CD14-positive monocyte (primary cell): ENCODE results near the gene HDAC8. TPM values are rescaled to one million over a fixed set of nuclear protein-coding genes. Genes with fewer than 3 reads are reported as not detected.

Experiments used
- DNase-seq, 3 donors: peaks; one replicate each; pipeline ENCODE4 v3.0.0-alpha.2; 2011 to 2022
- H2AFZ ChIP-seq: 2 replicates; pipeline ENCODE4 v1.6.0; 2012; ENCODE audit warnings: mild to moderate bottlenecking, low read depth, low read length, inconsistent platforms; ENCODE audit not compliant: insufficient read depth, poor library complexity, severe bottlenecking
- H3K27ac ChIP-seq, 2 donors: 1 replicate in 1 of 2; 2 replicates in 1 of 2; pipeline ENCODE4 v1.5.1; 2012 to 2013; ENCODE audit warnings: low read length in 2 of 2, control low read depth in 1 of 2, inconsistent platforms in 1 of 2, low read depth in 1 of 2, mild to moderate bottlenecking in 1 of 2
- H3K27me3 ChIP-seq, 2 donors: one replicate each; pipeline versions ENCODE4 v1.6.0 to v1.6.1; 2011 to 2013; ENCODE audit warnings: low read length in 2 of 2; ENCODE audit not compliant: control insufficient read depth in 2 of 2, insufficient read depth in 2 of 2
- H3K36me3 ChIP-seq, 2 donors: replicated peaks in 1 of 2; 1 replicate in 1 of 2; 2 replicates in 1 of 2; pipeline versions ENCODE4 v1.5.1 to v1.6.1; 2012 to 2013; ENCODE audit warnings: low read length in 2 of 2, control low read depth in 1 of 2, inconsistent platforms in 1 of 2, mild to moderate bottlenecking in 1 of 2; ENCODE audit not compliant: insufficient read depth in 2 of 2, control insufficient read depth in 1 of 2
- H3K4me1 ChIP-seq, 2 donors: 1 replicate in 1 of 2; 2 replicates in 1 of 2; pipeline versions ENCODE4 v1.5.1 to v1.6.1; 2012 to 2013; ENCODE audit warnings: low read length in 2 of 2, control low read depth in 1 of 2, inconsistent platforms in 1 of 2, mild to moderate bottlenecking in 1 of 2, moderate library complexity in 1 of 2; ENCODE audit not compliant: insufficient read depth in 2 of 2, control insufficient read depth in 1 of 2
- H3K4me2 ChIP-seq: replicated peaks from 2 replicates; pipeline ENCODE3; 2012; ENCODE audit warnings: low read length, moderate library complexity, mild to moderate bottlenecking; ENCODE audit not compliant: poor library complexity, severe bottlenecking; ENCODE audit errors: extremely low read depth
- H3K4me3 ChIP-seq, 3 experiments: fragments of 200-600 bp in 1 of 3; sonication (generic) in 1 of 3; replicated peaks in 1 of 3; 1 replicate in 2 of 3; 2 replicates in 1 of 3; pipeline ENCODE4 v1.5.1; 2011 to 2013; ENCODE audit warnings: low read length in 3 of 3, mild to moderate bottlenecking in 3 of 3, control low read depth in 2 of 3, low read depth in 2 of 3, inconsistent platforms in 1 of 3, moderate library complexity in 1 of 3
- H3K79me2 ChIP-seq: 2 replicates; pipeline ENCODE4 v1.6.0; 2012; ENCODE audit warnings: mild to moderate bottlenecking, control low read depth, inconsistent platforms, low read length, moderate library complexity; ENCODE audit not compliant: insufficient read depth
- H3K9ac ChIP-seq: 2 replicates; pipeline ENCODE4 v1.6.0; 2017; ENCODE audit warnings: low read length, mild to moderate bottlenecking; ENCODE audit not compliant: insufficient read depth, poor library complexity, severe bottlenecking
- H3K9me3 ChIP-seq, 2 donors: replicated peaks in 1 of 2; 1 replicate in 1 of 2; 2 replicates in 1 of 2; pipeline versions ENCODE4 v1.5.1 to v1.6.1; 2012 to 2013; ENCODE audit warnings: low read length in 2 of 2, control low read depth in 1 of 2; ENCODE audit not compliant: control insufficient read depth in 1 of 2, insufficient read depth in 1 of 2
- H4K20me1 ChIP-seq: 2 replicates; pipeline ENCODE4 v1.6.0; 2012; ENCODE audit warnings: mild to moderate bottlenecking, low read length, control low read depth, moderate library complexity; ENCODE audit not compliant: insufficient read depth
- H3K27ac Mint-ChIP-seq, 7 donors: one replicate each; pipeline ENCODE4 v1.8.0; 2020; ENCODE audit warnings: mild to moderate bottlenecking in 7 of 7, mixed read lengths in 7 of 7, moderate library complexity in 6 of 7, inconsistent platforms in 2 of 7
- H3K27me3 Mint-ChIP-seq, 3 donors: one replicate each; pipeline ENCODE4 v1.8.0; 2021 to 2022; ENCODE audit warnings: low read depth in 3 of 3, mild to moderate bottlenecking in 3 of 3, mixed read lengths in 3 of 3, moderate library complexity in 3 of 3, inconsistent platforms in 1 of 3
- H3K36me3 Mint-ChIP-seq, 2 donors: one replicate each; pipeline ENCODE4 v1.8.0; 2020; ENCODE audit warnings: mixed read lengths in 2 of 2, inconsistent platforms in 1 of 2, mild to moderate bottlenecking in 1 of 2
- H3K4me1 Mint-ChIP-seq: one replicate; pipeline ENCODE4 v1.8.0; 2020; ENCODE audit warnings: mild to moderate bottlenecking, mixed read lengths
- H3K4me3 Mint-ChIP-seq, 2 donors: one replicate each; pipeline ENCODE4 v1.8.0; 2020; ENCODE audit warnings: mild to moderate bottlenecking in 2 of 2, mixed read lengths in 2 of 2, moderate library complexity in 1 of 2
- H3K9me3 Mint-ChIP-seq, 7 donors: one replicate each; pipeline ENCODE4 v1.8.0; 2020 to 2022; ENCODE audit warnings: mixed read lengths in 7 of 7, mild to moderate bottlenecking in 6 of 7, moderate library complexity in 6 of 7, inconsistent platforms in 2 of 7
- WGBS: methylation state at CpG from one replicate; pipeline ENCODE4 v1.1.5; 2013; ENCODE audit warnings: missing lambda C conversion rate; ENCODE audit not compliant: insufficient coverage; 5-methylcytosine and 5-hydroxymethylcytosine counted together
- intact Hi-C, 2 donors: fragments of 100-400 bp; cut with micrococcal nuclease; formaldehyde crosslinking; loops; one replicate each; pipeline versions ENCODE4 v1.15.0 to v1.15.1; 2023
- polyA plus RNA-seq, 3 donors: library from polyadenylated mRNA; depleted of rRNA in 1 of 3; unstranded in 2 of 3; stranded (reverse) in 1 of 3; fragments of 300-500 nt in 2 of 3; fragments of >200 nt in 1 of 3; fragmentation: Illumina TruSeq in 2 of 3; gene quantifications; 1 replicate in 2 of 3; 2 replicates in 1 of 3; pipeline ENCODE4 v1.2.3, GENCODE V29; 2012 to 2021
- TF ChIP-seq, protein P1 (sequence below): fragments of 200-600 bp; IDR thresholded peaks from one replicate; pipeline ENCODE4 v1.8.0; 2022; ENCODE audit warnings: antibody characterized with exemption, mild to moderate bottlenecking

HDAC8 gene
- polyA plus RNA-seq, 3 donors = 14.3 to 22.9 (median 20.5) TPM

DNA sequence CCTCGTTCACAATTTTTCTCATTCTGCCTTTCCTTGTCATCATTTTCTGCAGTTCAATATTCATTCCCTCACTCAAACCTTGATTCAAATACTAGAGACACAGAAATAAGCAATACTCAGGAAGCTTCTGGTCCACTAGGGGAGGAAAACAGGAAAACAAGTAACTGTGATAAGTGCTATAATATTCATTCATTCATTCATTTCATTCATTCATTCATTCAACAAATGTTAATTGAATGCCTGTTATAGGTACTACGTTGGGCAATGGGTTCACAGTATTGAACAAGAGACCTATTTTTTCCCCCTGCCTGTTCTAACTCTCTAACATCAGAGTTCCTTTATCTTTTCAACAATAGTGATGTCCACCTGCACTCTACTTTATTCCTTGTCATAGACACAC, 104.0 kb downstream of the HDAC8 start:
- Histone ChIP-seq H3K36me3 (peaks cover 7 to 10% of the 10 kb centered on the region in 2 donors), H3K9ac (no peak overlapping the region), H4K20me1 (no peaks in the 10 kb centered on the region), H3K4me1 (no peaks in the 10 kb centered on the region), H3K4me3 (no peak overlapping the region), H3K27ac (no peak overlapping the region), H3K9me3 (no peaks in the 10 kb centered on the region), H3K4me2 (no peak overlapping the region), H3K79me2 (no peaks in the 10 kb centered on the region), H3K27me3 (no peaks in the 10 kb centered on the region), H2AFZ (no peak overlapping the region)
- no peaks in the 10 kb centered on the region for H3K4me1 Mint-ChIP-seq
- 83% methylated on average over 1 of the region's 2 CpGs for WGBS
- TF ChIP-seq, protein P1, sequence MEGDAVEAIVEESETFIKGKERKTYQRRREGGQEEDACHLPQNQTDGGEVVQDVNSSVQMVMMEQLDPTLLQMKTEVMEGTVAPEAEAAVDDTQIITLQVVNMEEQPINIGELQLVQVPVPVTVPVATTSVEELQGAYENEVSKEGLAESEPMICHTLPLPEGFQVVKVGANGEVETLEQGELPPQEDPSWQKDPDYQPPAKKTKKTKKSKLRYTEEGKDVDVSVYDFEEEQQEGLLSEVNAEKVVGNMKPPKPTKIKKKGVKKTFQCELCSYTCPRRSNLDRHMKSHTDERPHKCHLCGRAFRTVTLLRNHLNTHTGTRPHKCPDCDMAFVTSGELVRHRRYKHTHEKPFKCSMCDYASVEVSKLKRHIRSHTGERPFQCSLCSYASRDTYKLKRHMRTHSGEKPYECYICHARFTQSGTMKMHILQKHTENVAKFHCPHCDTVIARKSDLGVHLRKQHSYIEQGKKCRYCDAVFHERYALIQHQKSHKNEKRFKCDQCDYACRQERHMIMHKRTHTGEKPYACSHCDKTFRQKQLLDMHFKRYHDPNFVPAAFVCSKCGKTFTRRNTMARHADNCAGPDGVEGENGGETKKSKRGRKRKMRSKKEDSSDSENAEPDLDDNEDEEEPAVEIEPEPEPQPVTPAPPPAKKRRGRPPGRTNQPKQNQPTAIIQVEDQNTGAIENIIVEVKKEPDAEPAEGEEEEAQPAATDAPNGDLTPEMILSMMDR = no peak
- peaks cover 0 to 2% (median 0%) of the 10 kb centered on the region in 3 donors for H3K27me3 Mint-ChIP-seq
- H3K4me3 Mint-ChIP-seq = no peak overlapping the region
- intact Hi-C loops = no loop called here
- DNase-seq = no peak
- no peak overlapping the region for H3K27ac Mint-ChIP-seq
- peaks cover 13 to 26% of the 10 kb centered on the region in 2 donors for H3K36me3 Mint-ChIP-seq
- H3K9me3 Mint-ChIP-seq = peaks cover 0 to 11% (median 6%) of the 10 kb centered on the region in 7 donors

- peaks cover 18 to 20% of the 10 kb centered on the region in 2 donors for H3K36me3 Mint-ChIP-seq
- H3K9me3 Mint-ChIP-seq = peaks cover 0 to 11% (median 2%) of the 10 kb centered on the region in 7 donors
- intact Hi-C loops = no loop called here
- Histone ChIP-seq H3K4me3 (no peak overlapping the region), H4K20me1 (no peaks in the 10 kb centered on the region), H3K9ac (no peak overlapping the region), H3K36me3 (peaks cover 7 to 25% of the 10 kb centered on the region in 2 donors), H3K27me3 (no peaks in the 10 kb centered on the region), H2AFZ (no peak overlapping the region), H3K79me2 (no peaks in the 10 kb centered on the region), H3K27ac (no peak overlapping the region), H3K4me2 (no peak overlapping the region), H3K4me1 (no peaks in the 10 kb centered on the region), H3K9me3 (no peaks in the 10 kb centered on the region)
- WGBS = 54% methylated on average over 2 of the region's 4 CpGs
- peaks cover 0 to 2% (median 0%) of the 10 kb centered on the region in 3 donors for H3K27me3 Mint-ChIP-seq
- H3K27ac Mint-ChIP-seq = no peak overlapping the region
- H3K4me1 Mint-ChIP-seq = no peaks in the 10 kb centered on the region
- TF ChIP-seq, protein P1 = no peak
- no peak overlapping the region for H3K4me3 Mint-ChIP-seq
- no peak for DNase-seq
These were observed 105.5 kb downstream of the HDAC8 start for GRCh38 chrX:72467135-72467534.
